GM12878 (cell line): ENCODE data around the gene DMBX1. TPM values are rescaled to one million over a fixed set of nuclear protein-coding genes. Genes with fewer than 3 reads are reported as not detected.

Source experiments
- ATAC-seq: fragments of 200-7000 bp; cut with Tn5 transposase; 3 replicates; pipeline ENCODE4 v1.9.1; 2020; ENCODE audit warnings: mild to moderate bottlenecking, moderate library complexity
- BruUV-seq: library from RNA; stranded (reverse); fragments of 400-500 nt; replicated peaks from 2 replicates; lab custom pipeline; 2021; lab: Mats Ljungman, UMichigan
- CTCF ChIA-PET: fragments of 300-600 bp; sonication (Branson Sonifier 250); formaldehyde crosslinking; extraction: SDS; loops from one replicate; lab custom pipeline; 2021; ENCODE audit warnings: inconsistent platforms; lab: Yijun Ruan, JAX
- POLR2A ChIA-PET: fragments of 350-600 bp; formaldehyde crosslinking; extraction: SDS; loops from one replicate; lab custom pipeline; 2021; ENCODE audit warnings: inconsistent platforms; lab: Charles Lee
- RAD21 ChIA-PET: fragments of 300-600 bp; sonication (Branson Sonifier 250); formaldehyde crosslinking; loops from one replicate; lab custom pipeline; 2023; ENCODE audit warnings: antibody characterized with exemption; ENCODE audit not compliant: unreplicated experiment; lab: Charles Lee
- SMC1A ChIA-PET: fragments of 300-600 bp; sonication (Branson Sonifier 250); formaldehyde crosslinking; loops from one replicate; lab custom pipeline; 2023; ENCODE audit not compliant: unreplicated experiment, uncharacterized antibody; lab: Charles Lee
- DNase-seq: peaks from one replicate; pipeline ENCODE4 v3.0.0-alpha.2; 2011; ENCODE audit warnings: low read depth, low spot score
- FAIRE-seq: peaks from 3 replicates; lab custom pipeline; 2011; peaks lifted over from hg19 to GRCh38; lab: Jason Lieb, UNC
- H2AFZ ChIP-seq: 2 replicates; pipeline ENCODE4 v1.6.0; 2011; ENCODE audit warnings: low read depth, low read length, control low read depth; ENCODE audit not compliant: control insufficient read depth
- H3K27ac ChIP-seq: 2 replicates; pipeline ENCODE4 v1.5.1; 2011; ENCODE audit warnings: control low read depth; ENCODE audit not compliant: control insufficient read depth, insufficient read depth
- H3K27me3 ChIP-seq, 2 experiments: replicated peaks in 1 of 2; 2 replicates each; pipeline versions ENCODE4 v1.6.0 to v1.6.1; 2011; ENCODE audit warnings: low read length in 1 of 2; ENCODE audit not compliant: control insufficient read depth in 2 of 2, insufficient read depth in 2 of 2
- H3K36me3 ChIP-seq, 2 experiments: 2 replicates each; pipeline ENCODE4 v1.5.1; 2011; ENCODE audit warnings: low read length in 1 of 2; ENCODE audit not compliant: control insufficient read depth in 2 of 2, insufficient read depth in 2 of 2
- H3K4me1 ChIP-seq: 2 replicates; pipeline ENCODE4 v1.6.1; 2011; ENCODE audit warnings: mild to moderate bottlenecking, low read length, moderate library complexity, mixed read lengths; ENCODE audit not compliant: control insufficient read depth, insufficient read depth
- H3K4me2 ChIP-seq: 2 replicates; pipeline ENCODE4 v1.6.0; 2011; ENCODE audit warnings: control low read depth; ENCODE audit not compliant: control insufficient read depth, insufficient read depth
- H3K4me3 ChIP-seq: fragments of 200-600 bp; sonication (generic); 2 replicates; pipeline ENCODE4 v1.5.1; 2016
- H3K79me2 ChIP-seq: 2 replicates; pipeline ENCODE4 v1.6.0; 2011; ENCODE audit warnings: low read length; ENCODE audit not compliant: control insufficient read depth, insufficient read depth
- H3K9ac ChIP-seq: 2 replicates; pipeline ENCODE4 v1.8.0; 2011; ENCODE audit warnings: low read length, control low read depth, mixed read lengths; ENCODE audit not compliant: control insufficient read depth, insufficient read depth
- H3K9me3 ChIP-seq: replicated peaks from 3 replicates; pipeline ENCODE4 v1.5.1; 2011; ENCODE audit warnings: mild to moderate bottlenecking, low read length; ENCODE audit not compliant: control insufficient read depth, insufficient read depth
- H4K20me1 ChIP-seq: 2 replicates; pipeline ENCODE4 v1.6.0; 2011; ENCODE audit not compliant: control insufficient read depth, insufficient read depth
- CEBPZ ChIP-seq: fragments of 150-350 bp; IDR thresholded peaks from 2 replicates; pipeline ENCODE4 v1.6.1; 2016; ENCODE audit warnings: low read depth, low read length
- FOXK2 ChIP-seq: fragments of 450-650 bp; IDR thresholded peaks from 2 replicates; pipeline ENCODE4 v1.6.1; 2017; ENCODE audit warnings: mild to moderate bottlenecking, moderate library complexity
- GATAD2B ChIP-seq: fragments of 450-650 bp; conservative IDR thresholded peaks from 2 replicates; pipeline ENCODE4 v1.6.1; 2017; ENCODE audit warnings: low read depth, mild to moderate bottlenecking, moderate library complexity
- PKNOX1 ChIP-seq: fragments of 450-650 bp; IDR thresholded peaks from 2 replicates; pipeline ENCODE4 v1.6.1; 2016; ENCODE audit warnings: mild to moderate bottlenecking
- RUNX3 ChIP-seq: IDR thresholded peaks from 2 replicates; pipeline ENCODE4 v1.6.1; 2012; ENCODE audit warnings: low read length, inconsistent platforms
- ZBTB4 ChIP-seq: fragments of 450-650 bp; formaldehyde crosslinking; IDR thresholded peaks from 2 replicates; pipeline ENCODE4 v1.4.0; 2022; ENCODE audit warnings: mild to moderate bottlenecking, moderate library complexity
- WGBS: methylation state at CpG from one replicate; pipeline ENCODE4 v1.1.6; 2016; ENCODE audit warnings: low lambda C conversion rate; ENCODE audit not compliant: insufficient replicate concordance, insufficient coverage; ENCODE audit errors: missing lambda C conversion rate; 5-methylcytosine and 5-hydroxymethylcytosine counted together
- in situ Hi-C: fragments of 300-500 bp; cut with MboI; formaldehyde crosslinking; loops from 9 replicates; pipeline ENCODE4 v1.14.3; 2018; ENCODE audit warnings: mixed read lengths
- intact Hi-C: fragments of 100-400 bp; cut with micrococcal nuclease; formaldehyde crosslinking; loops from one replicate; pipeline ENCODE4 v1.14.2; 2022; ENCODE audit not compliant: unreplicated experiment
- polyA plus RNA-seq, 11 experiments: library from polyadenylated mRNA; depleted of rRNA in 4 of 11; unstranded in 6 of 11; stranded (reverse) in 5 of 11; fragments of >200 nt; fragmentation: Nextera tagmentation in 4 of 11; fragmentation: Illumina TruSeq in 1 of 11; extraction: Ambion mirVana in 4 of 11; extraction: Trizol in 1 of 11; gene quantifications; 1 replicate in 1 of 11; 2 replicates in 10 of 11; pipeline versions ENCODE4 v1.2.1 to v1.2.3, GENCODE V29; 2011 to 2016; ENCODE audit warnings: inconsistent platforms in 2 of 11, missing spikeins in 2 of 11, low read depth in 1 of 11
- total RNA-seq, 4 experiments: library from RNA; depleted of rRNA in 3 of 4; stranded (reverse); fragments of >200 nt in 3 of 4; fragmentation: Illumina TruSeq in 1 of 4; extraction: Trizol in 1 of 4; gene quantifications; 2 replicates each; pipeline versions ENCODE4 v1.2.1 to v1.2.3, GENCODE V29; 2013 to 2021

The DMBX1 gene
- total and polyA plus RNA-seq, 10 of the 15 experiments (the other 5 are each of a cell fraction or from before 2014, with no cell fraction given) = 0.03 TPM; not detected in 9

- TF ChIP-seq ZBTB4 (no peak), CEBPZ (no peak), RUNX3 (no peak), GATAD2B (no peak)
Observed at GRCh38 chr1:46473991-46474390, 15.6 kb upstream of the DMBX1 start (continued).

GRCh38 chr1:46474570-46474969 lies 15.1 kb upstream of the DMBX1 start:
- WGBS = 64% methylated on average over 18 of the region's 20 CpGs
- DNase-seq (no peak), FAIRE-seq (no peak)
- Histone ChIP-seq H3K4me3 (no peak overlapping the region), H3K79me2 (no peaks in the 10 kb centered on the region), H4K20me1 (no peaks in the 10 kb centered on the region), H2AFZ (no peak overlapping the region), H3K9me3 (no peaks in the 10 kb centered on the region), H3K27me3 (peaks cover 2 to 9% of the 10 kb centered on the region in 2 experiments; a peak in 3 of 4 replicates), H3K4me2 (no peak overlapping the region)
- in situ Hi-C loops = no loop called here
- intact Hi-C loops = no loop called here
- CTCF ChIA-PET = interaction anchor here (7.8 kb wide), 1 partner anchor 54 kb away, joined by 93 read pairs; no protein-coding TSS in a partner anchor
- TF ChIP-seq PKNOX1 (no peak), FOXK2 (no peak)
- TF ChIP-seq, all 136 proteins: peak for 0
- POLR2A ChIA-PET = no interaction called here
- Histone ChIP-seq H3K27ac (no peak overlapping the region), H3K36me3 (no peaks in the 10 kb centered on the region), H3K4me1 (no peaks in the 10 kb centered on the region), H3K9ac (no peak overlapping the region)
- no TSS peak for BruUV-seq
- RAD21 ChIA-PET = no interaction called here
- no peak for ATAC-seq
- SMC1A ChIA-PET = no interaction called here
